ENCODE data around the gene AP2A2.

The AP2A2 gene

DNA sequence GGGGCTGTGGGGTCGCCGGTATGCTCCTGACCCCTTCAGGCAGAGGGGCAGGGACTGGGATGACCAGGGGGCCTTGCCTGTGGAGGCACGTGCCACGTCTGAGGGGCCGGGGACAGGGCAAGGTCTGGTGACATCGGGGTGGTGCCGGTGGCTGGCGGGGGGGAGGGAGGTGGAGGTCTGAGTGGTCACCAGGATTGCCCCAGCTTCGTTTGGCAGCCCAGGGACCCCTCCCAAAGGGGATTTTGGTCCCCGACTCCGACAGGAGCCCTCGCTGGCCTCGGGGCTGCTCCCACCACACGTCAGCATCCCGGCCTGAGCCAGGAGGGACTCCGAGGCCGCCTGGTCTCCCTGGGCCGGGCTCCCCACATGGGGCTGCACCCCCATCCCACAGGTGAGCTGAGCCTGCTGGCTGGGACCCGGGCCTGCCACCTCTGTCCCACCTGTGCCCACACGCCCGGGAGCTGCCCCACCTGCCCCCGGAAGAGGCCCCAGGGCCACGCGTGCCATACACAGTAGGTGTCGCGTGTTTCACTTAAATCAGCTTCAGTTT is 111.9 kb downstream of the AP2A2 start:
- in situ Hi-C loops (cut with HindIII; ENCODE audit: low sequenced_read_pairs): no loop called here

DNA sequence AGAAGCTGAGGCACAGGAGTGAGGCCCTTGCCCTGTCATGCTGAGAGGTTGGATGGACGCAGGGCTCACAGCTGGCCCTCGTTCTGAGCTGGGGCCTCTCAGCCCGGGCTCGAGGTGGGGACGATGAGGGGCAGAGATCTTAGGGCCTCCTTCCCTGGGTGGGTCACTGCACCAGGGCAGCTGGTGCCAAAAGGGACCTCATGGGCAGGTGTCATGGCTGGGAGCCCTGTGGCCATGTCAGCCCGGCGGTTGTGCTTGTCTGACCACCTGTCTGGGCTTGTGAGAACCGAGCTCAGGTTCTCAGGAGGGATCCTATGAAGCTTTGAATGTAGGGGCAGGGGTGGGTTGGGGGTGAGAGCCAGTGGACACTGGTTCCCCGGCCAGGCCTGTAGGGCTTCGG is 112.7 kb downstream of the AP2A2 start:
- in situ Hi-C loops (cut with HindIII; ENCODE audit: low sequenced_read_pairs): no loop called here

DNA sequence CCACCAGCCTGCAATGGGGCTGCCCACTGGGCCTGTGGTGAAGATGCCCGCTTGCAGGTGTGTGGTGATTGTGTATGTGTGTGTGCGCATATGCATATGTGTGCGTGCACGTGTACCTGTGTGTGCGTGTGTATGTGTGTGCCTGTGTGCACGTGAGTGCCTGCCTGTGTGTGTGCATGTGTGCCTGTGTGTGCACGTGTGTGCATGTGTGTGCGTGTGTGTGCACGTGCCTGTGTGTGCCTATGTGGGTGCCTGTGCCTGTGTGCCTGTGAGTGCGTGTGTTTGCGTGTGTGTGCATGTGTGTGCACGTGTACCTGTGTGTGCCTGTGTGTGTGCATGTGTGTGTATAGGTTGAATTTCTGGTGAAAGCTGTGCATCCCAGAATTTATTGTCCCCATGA is 113.3 kb downstream of the AP2A2 start:
- in situ Hi-C loops (cut with HindIII; ENCODE audit: low sequenced_read_pairs): no loop called here

DNA sequence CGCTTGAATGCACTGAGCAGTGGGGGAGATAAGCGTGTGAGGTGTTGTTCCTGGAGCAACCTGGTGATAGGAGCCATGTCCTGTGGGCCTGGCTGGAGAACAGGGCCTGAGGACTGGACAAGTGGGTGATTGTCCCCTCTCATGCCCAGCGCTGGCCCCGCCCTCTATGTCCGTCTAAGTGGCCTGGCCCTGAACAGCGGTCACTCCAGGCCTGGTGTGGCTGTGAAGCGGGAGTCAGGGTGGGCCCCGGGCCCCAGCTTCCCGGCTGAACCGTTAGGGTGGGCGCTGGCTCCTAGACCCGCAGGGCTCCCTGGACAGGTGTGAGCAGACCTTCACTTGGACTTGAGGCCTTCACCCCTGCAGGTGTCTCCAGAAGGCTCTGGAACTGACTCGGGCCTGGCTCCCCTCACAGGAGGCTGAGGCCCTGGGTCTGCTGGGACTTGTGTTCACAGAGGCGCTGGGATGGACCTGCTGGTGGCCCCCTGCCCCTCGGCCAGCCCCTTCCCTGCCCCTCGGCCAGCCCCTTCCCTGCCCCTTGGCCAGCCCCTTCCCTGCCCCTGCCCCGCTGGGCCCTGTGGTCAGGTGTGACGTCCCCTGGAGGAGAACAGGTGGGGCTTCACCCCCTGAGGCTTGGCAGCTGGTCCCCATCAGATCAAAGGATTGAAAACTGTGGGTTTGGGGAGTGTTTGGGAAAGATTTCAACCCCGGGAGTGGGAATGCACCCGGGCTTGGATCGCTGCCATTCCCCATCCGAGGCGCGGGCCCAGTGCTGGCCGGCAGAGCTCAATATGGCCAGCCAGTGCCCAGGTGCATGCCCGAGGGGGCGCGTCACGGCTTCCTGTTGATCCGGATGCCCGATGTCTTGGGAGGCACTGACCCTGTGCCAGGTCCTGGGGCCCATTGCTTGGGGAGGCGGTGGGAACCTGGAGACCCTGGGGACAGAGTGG is 114.1 kb downstream of the AP2A2 start:
- in situ Hi-C loops (cut with HindIII; ENCODE audit: low sequenced_read_pairs): no loop called here

DNA sequence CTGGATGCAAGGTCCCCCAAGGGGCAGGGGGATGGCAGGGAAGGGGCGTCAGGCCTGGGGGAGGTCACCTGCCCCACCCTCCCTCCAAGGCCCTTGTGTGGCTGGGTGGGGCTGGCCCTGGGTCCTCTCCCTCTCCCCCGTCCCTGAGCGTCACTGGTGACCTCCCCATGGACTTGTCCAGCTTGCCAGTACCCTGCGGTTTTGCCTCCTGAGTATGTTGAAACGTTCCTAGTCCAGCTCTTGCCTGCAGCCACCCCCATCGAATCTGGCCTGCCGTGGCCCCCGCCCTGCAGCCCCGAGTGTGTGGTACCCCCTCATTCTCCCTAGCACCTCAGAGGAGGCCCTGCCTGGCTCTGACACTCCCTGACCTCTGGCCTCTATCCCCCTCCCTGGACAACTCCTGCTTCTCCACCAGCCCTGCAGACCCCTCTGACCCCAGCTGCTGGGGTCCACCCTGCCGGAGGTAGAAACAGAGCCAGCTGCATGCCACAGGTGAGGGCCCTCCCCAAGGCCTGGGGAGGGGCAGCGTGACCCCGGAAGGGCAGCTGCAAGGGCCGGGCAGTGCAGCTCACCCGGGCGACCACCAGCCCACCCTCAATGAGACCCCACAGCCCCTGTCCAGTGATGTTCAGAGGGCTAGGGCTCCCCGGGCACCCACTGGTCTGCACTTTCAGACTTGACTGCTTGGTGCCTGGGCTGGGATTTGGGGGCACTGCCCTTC is 114.9 kb downstream of the AP2A2 start:
- in situ Hi-C loops (cut with HindIII; ENCODE audit: low sequenced_read_pairs): no loop called here

DNA sequence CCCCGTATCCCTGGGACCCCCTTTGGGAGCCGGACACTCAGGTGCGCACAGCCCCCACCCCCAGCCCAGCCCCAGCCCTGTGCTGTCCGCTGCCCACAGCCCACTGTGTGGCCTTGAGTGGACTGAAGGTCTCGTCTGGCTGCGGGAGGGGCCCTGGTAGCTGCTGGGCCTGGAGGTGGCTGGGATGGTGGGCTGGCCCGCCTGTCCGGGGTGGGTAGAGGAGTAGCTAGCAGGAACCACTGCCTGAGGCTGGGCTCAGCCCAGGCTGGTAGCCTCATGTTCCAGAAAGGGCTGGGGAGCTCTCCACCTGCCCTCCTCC is 115.4 kb downstream of the AP2A2 start:
- in situ Hi-C loops (cut with HindIII; ENCODE audit: low sequenced_read_pairs): no loop called here

DNA sequence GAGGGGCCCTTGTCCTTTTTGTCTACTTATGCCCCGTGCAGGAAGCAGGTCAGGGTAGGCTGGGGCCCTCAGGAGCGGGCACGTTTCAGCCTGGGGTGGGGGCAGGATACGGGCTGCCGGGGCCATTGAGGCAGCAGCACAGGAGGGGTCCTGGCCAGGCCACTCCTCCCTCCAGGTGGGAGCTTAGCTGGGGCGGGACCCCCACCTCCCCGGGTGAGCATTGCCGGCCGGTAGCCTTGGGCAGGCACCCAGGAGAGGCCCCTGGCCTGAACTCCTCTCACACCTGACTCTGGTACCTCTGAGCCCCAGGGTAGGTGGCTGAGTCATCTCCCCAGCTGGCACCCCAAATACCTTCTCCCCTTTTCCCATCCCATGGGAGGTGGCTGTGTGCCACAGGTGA is 115.8 kb downstream of the AP2A2 start:
- in situ Hi-C loops (cut with HindIII; ENCODE audit: low sequenced_read_pairs): no loop called here

DNA sequence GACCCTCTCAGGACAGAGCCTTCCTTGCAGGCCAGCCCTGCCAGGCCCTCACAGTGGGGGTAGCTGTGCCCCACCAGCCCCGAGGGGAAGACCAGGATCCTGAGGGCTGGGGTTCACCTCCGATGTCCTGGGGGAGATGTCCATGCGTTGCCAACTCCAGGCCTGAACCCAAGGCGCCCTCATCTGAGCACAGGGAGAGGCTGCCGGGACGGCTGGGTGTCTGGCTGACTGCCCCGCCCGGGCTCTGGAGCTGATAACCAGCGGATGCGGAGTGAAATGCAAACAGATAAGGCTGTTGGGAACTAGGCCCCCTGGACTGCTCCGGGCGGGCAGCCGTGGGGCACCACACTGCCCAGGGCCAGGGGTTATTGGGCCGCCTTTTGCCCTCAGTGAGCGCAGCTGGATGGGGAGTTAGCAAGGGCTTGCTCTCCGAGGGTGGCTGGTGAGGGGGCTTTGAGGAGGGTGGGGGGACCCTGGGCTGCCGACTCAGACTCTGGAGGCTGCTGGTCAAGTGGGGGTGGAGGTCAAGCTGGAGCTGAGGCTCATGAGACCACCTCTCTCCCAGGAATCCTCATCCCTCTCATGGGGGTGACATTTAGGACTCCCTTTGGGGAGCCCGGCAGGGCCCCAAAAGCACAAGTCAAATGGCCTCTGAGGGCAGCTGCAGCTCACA is 116.4 kb downstream of the AP2A2 start:
- in situ Hi-C loops (cut with HindIII; ENCODE audit: low sequenced_read_pairs): no loop called here

DNA sequence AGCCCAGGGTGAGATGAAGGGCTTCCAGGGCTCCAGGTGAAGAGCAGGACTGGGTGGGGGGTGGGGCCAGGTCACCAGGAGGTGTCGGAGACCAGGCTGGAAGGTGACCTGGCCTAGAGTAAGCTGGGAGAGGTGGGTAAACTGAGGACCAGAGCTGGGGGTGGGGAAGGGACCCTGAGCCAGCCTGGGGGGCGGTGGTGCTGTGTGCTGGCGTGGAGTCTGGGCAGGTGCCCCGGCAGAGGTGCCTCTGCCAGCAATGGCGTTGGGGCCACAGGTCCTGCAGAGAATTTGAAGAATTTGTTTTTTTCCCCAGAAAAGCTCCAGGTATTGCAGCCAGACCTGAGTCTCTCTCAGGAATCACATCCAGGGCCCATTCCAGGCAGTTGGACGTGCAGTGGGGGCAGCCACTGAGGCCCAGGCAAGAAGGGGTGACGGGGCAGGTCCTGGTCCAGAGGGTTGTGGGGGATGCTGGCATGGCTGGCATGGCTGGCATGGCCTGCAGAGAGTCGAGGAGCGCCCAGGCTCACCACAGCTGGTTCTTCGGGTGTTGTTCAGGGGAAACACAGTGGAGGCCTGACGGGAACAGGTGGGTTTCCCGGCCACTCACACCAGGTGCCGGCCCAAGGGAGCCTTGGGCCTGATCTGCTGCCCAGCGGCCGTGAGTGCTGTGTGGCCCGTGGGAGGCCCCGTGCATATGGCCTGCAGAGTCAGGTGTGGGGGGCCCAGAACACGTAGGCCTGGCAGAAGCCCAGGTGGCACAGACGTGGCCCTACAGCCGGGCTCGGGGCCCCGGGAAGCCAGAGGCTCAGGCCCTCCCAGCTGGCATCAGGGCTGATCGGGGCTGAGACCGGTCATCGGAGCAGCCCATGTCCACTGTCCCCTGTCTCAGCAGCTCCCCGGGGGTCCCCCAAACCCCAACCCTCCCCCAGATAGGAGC is 117.2 kb downstream of the AP2A2 start:
- in situ Hi-C loops (cut with HindIII; ENCODE audit: low sequenced_read_pairs): no loop called here

DNA sequence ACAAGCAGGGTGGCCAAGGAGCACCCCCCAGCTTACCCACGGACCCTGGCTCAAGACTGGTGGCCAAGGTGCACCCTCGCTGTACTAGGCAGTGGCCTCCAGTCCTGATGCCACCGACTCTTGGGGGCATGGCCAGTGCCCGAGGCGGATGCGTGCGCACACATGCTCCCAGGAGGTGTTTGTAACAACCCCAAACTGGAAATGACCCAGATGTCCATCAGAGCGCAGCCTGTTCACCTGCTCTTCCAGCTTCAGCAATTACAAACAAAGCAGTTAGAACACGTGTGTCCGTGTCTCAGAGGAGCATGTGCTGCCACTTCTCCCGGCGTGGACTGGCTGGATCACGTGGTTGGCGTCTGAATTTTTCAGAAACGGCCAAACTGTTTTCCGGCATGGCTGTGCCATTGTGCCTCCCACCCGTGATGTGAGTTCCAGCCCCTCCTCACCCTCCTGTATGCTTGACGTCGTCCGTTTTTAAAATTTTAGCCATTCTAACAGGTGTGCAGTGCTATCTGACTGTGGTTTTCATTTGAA is 118.0 kb downstream of the AP2A2 start:
- in situ Hi-C loops (cut with HindIII; ENCODE audit: low sequenced_read_pairs): no loop called here

DNA sequence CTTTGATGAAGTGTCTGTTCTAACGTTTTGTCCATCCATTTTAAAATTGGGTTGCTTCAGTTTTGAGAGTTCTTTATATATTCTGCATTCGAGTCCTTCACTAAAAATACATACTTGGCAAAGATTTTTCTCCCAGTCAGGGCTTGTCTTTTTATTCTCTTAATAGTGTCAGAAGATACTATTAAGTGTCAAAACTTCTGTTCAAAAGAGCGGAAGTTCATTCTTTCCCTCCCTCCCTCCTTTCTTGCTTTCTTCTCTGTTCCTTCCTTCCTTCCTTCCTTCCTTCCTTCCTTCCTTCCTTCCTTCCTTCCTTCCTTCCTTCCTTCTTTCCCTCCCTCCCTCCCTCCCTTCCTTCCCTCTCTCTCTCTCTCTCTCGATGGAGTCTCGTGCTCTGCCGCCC is 118.5 kb downstream of the AP2A2 start:
- in situ Hi-C loops (cut with HindIII; ENCODE audit: low sequenced_read_pairs): no loop called here

DNA sequence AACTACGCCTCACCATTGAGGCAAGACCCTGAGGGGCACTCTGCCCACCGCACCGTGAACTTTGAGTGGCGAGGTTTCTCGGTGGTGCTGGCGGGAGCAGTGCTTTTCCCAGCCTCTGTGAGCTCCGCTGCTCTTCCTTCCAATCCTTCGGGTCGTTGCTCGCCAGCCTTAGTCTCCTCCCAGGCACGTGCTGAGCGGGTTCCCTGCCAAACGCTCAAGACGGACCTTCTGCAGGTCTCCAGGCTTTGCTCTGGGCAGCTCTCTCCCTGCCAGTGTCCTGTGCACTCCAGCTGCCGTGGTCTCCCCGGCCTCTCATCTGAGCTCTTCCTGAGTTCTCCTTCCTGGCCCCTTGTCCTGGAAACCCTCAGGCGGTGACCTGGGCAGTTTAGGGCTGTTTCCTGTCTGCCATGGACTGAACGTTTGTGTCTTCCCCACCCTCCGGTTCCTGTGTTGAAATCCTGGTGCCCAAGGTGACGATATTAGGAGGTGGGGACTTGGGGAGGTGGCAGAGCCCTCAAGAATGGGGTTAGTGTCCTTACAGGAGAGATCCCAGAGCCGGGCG is 122.0 kb downstream of the AP2A2 start:
- in situ Hi-C loops (cut with HindIII; ENCODE audit: low sequenced_read_pairs): no loop called here

DNA sequence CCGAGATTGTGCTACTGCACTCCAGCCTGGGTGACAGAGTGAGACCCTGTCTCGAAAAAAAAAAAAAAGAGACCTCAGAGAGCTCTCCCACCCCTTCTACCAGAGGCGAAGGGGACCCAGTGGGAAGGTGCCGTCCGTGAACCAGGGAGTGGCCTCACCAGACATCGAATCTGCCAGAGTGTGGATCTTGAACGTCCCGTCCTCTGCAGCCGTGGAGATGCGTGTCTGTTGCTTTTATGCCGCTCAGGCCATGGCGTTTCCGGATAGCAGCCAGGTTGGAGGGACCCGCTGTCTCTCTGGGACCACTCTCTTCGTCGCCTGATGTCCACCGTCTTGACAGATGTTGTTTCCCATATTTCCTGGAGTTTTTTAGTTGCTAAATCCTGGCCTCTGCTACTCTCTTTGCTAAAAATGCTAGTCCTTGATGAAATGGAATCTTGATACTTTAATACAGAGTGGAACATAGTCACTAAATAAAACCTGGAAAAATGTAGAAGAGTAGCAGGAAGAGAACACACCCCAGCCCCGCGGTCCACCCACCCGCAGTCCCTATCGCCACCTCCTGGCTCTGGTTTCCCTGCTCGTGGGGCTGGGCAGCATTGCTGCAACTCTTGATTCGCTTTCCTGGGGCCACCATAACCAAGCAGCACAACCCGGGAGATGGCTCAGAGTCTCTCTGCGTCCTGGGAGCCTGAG is 122.9 kb downstream of the AP2A2 start:
- in situ Hi-C loops (cut with HindIII; ENCODE audit: low sequenced_read_pairs): no loop called here

DNA sequence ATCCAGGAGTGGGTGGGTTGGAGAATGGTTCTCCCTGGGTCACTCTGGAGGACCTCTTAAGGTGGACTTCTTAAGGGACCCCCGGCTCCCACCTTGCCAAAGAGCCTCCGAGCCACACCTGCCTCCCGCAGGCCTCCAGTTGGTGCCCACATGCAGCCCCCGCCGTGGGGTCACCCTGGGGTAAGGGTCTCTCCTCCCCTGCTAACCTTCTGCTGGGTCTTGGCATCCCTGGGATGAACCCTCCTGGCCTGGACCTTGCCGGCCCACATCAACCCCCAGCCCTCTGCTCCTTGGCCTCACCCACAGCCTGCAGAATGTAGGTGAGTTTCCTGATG is 123.4 kb downstream of the AP2A2 start:
- in situ Hi-C loops (cut with HindIII; ENCODE audit: low sequenced_read_pairs): no loop called here

DNA sequence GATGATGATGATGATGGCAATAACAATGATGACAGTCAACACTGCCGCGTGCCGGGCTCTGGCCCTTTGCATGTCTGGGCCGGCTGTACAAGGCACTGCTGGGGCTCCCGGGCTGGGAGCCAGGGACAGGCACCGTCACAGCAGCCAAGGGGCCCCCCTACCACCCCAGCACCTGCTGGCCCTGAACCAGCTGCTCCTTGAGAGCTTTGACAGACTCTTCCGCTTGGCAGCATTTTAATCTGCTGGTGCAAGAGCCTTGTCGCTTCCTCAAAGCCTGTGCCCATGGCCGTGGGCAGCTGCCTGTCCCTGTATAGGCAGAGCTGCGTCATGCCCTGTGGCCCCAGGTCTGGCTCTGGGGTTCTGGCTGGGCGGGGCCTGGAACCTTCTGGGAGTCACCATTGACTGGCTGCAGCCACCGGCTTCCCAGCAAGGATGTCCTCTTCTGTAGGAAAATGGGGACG is 123.8 kb downstream of the AP2A2 start:
- in situ Hi-C loops (cut with HindIII; ENCODE audit: low sequenced_read_pairs): no loop called here

DNA sequence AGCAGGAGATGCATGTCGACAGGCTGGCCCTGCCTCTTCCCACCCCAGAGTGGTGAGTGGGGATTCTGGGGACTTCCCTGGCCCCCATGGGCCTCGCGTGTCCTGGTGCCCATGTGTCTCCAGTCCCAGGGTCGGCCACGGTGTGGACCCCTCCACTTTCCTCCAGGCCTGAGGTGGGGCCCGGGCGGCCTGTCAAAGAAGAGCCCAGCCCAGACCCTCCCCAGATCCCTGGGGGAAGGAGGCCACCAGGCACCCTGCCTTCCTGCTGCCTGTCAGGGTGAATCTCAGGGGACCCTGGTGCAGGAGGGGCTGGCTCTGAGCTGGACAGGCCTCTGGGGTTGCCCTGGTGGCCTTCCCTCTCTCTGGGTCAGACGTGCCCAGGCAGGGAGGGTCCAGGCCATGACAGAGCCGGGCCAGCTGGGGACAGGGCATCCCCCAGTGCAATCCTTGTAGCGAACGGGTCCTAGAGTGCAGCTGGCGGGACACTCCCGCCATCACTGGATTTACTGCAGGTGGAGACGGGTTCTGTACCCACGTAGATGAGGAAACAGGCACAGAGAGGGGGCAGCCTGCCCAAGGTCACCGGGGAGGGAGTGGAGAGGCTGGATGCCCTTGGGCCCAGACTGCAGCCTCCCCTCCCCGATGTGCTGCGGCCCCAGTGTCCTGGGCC is 124.4 kb downstream of the AP2A2 start:
- in situ Hi-C loops (cut with HindIII; ENCODE audit: low sequenced_read_pairs): loop anchor here (5.0 to 25.0 kb wide), 3 partner anchors 53 to 162 kb away; partner anchors contain the start of gene MUC5B

DNA sequence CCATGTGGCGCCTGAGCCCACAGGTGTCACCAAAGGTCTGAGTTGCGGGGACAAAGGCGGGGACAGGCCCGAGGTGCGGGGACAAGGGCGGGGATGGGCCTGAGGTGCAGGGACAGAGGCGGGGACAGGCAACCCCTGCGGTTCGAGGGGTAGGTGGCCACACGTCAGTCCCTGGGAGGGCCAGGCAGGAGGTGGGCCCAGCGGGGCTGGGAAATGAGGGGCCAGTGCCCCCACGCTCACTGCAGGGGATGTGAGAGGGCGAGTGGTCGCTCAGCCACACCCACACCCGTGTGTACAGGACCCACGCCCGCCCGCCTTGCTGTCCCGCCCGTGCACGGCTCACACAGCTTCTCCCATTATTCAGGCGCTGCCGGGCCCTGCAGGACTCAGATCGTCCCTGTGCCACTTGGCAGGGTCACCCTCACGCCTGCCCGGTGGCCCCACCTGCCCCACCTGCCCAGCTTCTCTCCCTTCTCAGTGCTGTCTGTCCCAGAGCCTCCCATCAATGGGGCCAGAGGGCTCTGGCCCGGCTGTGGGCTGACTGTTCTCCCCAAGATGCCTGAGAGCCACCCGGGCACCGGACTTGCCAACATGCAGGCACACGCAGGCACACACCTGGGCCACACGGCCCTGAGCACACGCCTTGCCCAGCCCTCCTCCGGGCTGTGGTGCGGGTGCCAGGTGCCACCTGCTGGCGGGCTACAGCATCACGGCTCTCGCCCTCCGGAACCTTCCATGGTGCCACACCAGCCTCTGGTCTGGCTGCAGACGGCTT is 125.1 kb downstream of the AP2A2 start:
- in situ Hi-C loops (cut with HindIII; ENCODE audit: low sequenced_read_pairs): loop anchor here (5.0 to 25.0 kb wide), 3 partner anchors 53 to 162 kb away; partner anchors contain the start of gene MUC5B
